Ectodermal cell (in vitro differentiated cells): ENCODE results near the gene LRWD1.
"Not testable (repeated sequence)": the region's sequence is repeated elsewhere in the genome, so short reads cannot be mapped to it uniquely, and the experiment has no call there.

Source experiments
- H3K27ac ChIP-seq: 2 replicates; pipeline ENCODE4 v1.7.0; 2013; ENCODE audit warnings: mild to moderate bottlenecking, low read depth, low read length; ENCODE audit not compliant: insufficient read depth, poor library complexity, severe bottlenecking
- H3K27me3 ChIP-seq: 2 replicates; pipeline ENCODE4 v1.7.0; 2013; ENCODE audit warnings: mild to moderate bottlenecking, low read length; ENCODE audit not compliant: insufficient read depth, control insufficient read depth, poor library complexity, severe bottlenecking
- H3K36me3 ChIP-seq: one replicate; pipeline ENCODE4 v1.7.0; 2013; ENCODE audit warnings: low read length; ENCODE audit not compliant: control insufficient read depth, insufficient read depth
- H3K4me1 ChIP-seq: one replicate; pipeline ENCODE4 v1.7.0; 2013; ENCODE audit warnings: low read length; ENCODE audit not compliant: control insufficient read depth, insufficient read depth
- H3K4me3 ChIP-seq: 2 replicates; pipeline ENCODE4 v1.7.0; 2013; ENCODE audit warnings: low read depth, low read length, control low read depth; ENCODE audit not compliant: insufficient read depth
- H3K9me3 ChIP-seq: 2 replicates; pipeline ENCODE4 v1.7.0; 2013; ENCODE audit warnings: mild to moderate bottlenecking, low read length, moderate library complexity; ENCODE audit not compliant: control insufficient read depth
- WGBS, 2 experiments: methylation state at CpG; one replicate each; pipeline ENCODE4 v1.1.7; 2013; ENCODE audit warnings: missing lambda C conversion rate in 2 of 2; 5-methylcytosine and 5-hydroxymethylcytosine counted together

The LRWD1 gene

DNA sequence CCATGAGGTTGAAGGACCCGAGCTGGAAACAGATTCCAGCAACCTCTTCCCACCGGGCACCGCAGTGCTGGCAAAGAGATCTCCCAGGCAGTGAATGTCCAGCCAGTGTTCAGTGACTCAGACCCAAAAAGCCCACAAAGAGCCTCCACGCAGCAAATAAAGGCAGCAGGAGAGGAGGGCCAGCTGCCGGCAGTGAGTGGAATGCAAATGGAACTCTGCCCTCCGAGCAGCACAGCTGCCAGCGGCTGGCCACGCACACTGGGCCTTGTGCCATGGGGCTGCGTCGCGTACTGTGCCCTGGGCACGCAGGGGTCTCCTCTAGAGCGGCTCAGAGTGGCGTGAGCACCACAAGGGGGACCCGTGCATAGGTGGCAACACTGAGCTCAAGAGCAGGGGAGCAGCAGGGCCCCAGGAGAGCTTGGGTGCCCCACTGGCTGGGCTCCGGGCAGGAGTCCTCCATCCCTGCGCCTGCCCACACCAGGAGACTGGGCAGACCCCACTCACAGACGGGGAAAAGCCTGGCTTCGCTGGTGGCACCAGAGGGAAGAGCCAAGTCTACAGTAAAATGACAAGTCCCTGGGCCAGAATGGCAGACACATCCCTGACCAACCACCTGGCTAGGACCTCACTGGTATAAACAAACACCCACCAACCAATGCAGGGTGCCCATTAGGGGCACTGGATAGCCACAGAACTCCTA, 10.1 kb downstream of the LRWD1 start:
- 88 to 97% methylated on average over 6 of the region's 19 CpGs for WGBS, 2 experiments
- H3K4me1 ChIP-seq, H3K4me3 ChIP-seq, H3K9me3 ChIP-seq, H3K27me3 ChIP-seq, H3K27ac ChIP-seq: not testable (repeated sequence)
- peaks cover 13% of the 10 kb centered on the region for H3K36me3 ChIP-seq

DNA sequence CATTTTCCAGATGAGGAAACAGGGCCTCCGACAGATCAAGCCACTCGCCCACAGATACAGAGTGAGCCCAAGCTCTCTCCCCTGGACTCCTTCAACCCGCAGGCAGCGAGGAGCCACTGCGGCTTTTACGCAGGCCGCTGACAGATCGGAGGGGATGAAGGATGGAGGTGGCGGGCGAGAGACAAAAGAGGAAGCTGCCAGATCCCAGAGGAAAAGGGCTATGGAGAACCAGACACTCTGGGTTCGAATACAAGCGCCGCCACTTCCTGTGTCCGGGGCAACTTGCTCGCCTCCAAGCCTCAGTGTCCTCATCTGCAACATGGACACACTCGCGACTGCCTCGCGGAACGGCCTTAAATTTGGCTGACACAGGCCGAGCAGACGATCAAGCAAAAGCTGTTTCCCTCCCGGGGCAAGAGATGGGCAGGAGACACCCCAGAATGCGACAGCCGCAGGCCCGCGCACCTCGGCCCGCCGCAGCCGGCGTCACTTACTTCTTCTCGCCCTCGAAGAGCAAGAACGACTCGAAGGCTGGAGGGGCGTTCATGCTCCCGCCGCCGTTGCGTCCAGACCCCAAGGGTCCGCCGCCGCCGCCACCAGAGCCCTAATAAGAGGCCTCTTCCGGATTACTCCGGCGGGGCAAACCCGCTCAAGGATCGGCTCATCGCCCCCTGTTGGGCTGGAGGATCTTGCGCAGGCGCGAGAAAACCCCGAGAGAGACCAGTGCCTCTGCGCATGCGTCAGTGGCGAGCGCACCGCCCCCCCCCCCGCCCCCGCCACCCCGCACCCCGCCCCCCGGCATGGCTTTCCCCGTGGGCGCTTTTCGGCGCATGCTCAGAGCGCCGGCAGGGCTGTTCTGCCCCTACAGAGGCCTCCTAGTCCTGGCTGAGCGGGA, 13.8 kb downstream of the LRWD1 start, which contains the start of gene POLR2J:
TSS of gene POLR2J (minus strand) at position 609 of the 895 bp plus-strand sequence. CDS start at position 547, 62 bp downstream.
- 0% methylated on average over 36 to 42 of the region's 72 CpGs for WGBS, 2 experiments
- not testable (repeated sequence) for H3K9me3 ChIP-seq, H3K4me1 ChIP-seq, H3K27ac ChIP-seq, H3K36me3 ChIP-seq, H3K27me3 ChIP-seq
- H3K4me3 ChIP-seq: peak within 1 kb of the TSS; percentile 23

- not testable (repeated sequence) for H3K4me3 ChIP-seq, H3K9me3 ChIP-seq, H3K27ac ChIP-seq, H3K4me1 ChIP-seq, H3K27me3 ChIP-seq, H3K36me3 ChIP-seq
- WGBS, 2 experiments: no CpG with 5 or more reads among the region's 10 CpGs
These were observed 14.4 kb downstream of the LRWD1 start for GRCh38 chr7:102479209-102479584.

GRCh38 chr7:102479982-102480637, 15.3 kb downstream of the LRWD1 start:
- not testable (repeated sequence) for H3K9me3 ChIP-seq, H3K27ac ChIP-seq, H3K4me3 ChIP-seq, H3K4me1 ChIP-seq, H3K36me3 ChIP-seq, H3K27me3 ChIP-seq
- 0 to 3% methylated on average over 5 to 7 of the region's 11 CpGs for WGBS, 2 experiments

DNA sequence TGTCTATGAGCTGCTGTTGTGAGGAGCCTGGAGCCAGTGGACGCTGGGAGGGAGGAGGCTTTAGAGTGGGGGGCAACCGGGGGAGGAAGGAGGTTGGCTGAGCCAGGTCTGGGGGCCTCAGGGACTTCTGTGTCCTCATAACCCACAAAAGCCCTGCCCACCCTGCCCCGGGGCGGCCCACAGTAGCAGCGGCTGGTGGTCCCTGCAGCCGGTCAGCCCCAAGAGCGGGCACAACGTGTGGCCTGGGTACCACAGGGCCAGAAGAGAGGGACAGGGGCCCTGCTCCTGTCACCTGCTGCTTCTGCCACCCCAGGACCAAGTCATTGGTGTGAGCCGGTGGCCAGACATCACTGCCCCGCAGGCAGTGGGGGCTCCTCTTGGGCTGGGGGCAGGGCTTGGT, 17.2 kb downstream of the LRWD1 start:
- not testable (repeated sequence) for H3K27ac ChIP-seq, H3K27me3 ChIP-seq, H3K4me1 ChIP-seq, H3K9me3 ChIP-seq, H3K4me3 ChIP-seq, H3K36me3 ChIP-seq
- no CpG with 5 or more reads among the region's 10 CpGs for WGBS, 2 experiments

DNA sequence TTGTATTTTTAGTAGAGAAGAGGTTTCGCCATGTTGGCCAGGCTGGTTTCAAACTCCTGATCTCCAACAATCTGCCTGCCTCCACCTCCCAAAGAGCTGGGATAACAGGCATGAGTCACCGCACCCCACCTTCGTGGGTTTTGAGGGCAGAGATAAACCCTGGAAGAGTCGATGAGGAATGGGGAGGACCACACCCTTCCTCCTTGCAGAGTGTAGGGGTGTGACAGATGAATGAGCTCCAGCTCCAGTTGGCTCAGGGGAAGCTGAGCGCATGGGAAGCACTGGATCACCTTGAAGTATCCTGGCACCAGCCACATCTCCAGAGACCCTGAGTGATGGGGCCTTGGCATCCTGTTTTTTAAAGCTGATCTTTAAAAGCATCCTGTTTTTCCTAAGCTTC, 19.5 kb downstream of the LRWD1 start:
- H3K27ac ChIP-seq, H3K4me3 ChIP-seq, H3K36me3 ChIP-seq, H3K9me3 ChIP-seq, H3K4me1 ChIP-seq, H3K27me3 ChIP-seq: not testable (repeated sequence)
- WGBS, 2 experiments: no CpG with 5 or more reads among the region's 5 CpGs

DNA sequence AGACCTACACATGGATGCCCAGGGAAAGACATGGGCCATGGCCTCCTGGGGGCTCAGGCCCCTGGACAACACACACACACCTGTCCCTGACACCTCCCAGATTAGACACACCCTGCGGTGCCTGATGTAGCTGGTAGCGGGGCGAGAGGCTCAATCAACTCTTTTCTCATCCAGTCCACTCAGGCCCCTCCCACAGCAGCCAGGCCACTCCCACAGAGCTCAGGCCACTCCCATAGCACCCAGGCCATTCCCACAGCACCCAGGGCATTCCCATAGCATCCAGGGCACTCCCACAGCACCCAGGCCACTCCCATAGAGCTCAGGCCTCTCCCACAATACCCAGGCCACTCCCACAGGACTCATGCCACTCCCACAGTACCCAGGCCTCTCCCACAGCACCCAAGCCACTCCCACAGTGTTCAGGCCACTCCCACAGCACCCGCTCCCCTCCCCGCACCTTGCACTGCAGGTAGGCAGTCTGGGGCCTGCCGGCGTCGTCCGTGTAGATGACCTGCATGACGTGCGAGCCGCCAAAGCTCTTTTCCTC, 25.8 kb downstream of the LRWD1 start:
- not testable (repeated sequence) for H3K4me3 ChIP-seq, H3K27me3 ChIP-seq, H3K9me3 ChIP-seq, H3K4me1 ChIP-seq, H3K27ac ChIP-seq, H3K36me3 ChIP-seq
- WGBS, 2 experiments: 68 to 87% methylated on average over 3 of the region's 12 CpGs

GRCh38 chr7:102493220-102493935, 28.6 kb downstream of the LRWD1 start:
- not testable (repeated sequence) for H3K27me3 ChIP-seq, H3K36me3 ChIP-seq, H3K9me3 ChIP-seq, H3K27ac ChIP-seq, H3K4me1 ChIP-seq, H3K4me3 ChIP-seq
- WGBS, 2 experiments: no CpG with 5 or more reads among the region's 33 CpGs

- H3K27me3 ChIP-seq, H3K4me3 ChIP-seq: not testable (repeated sequence)
- 43 to 58% methylated on average over 2 to 4 of the region's 15 CpGs for WGBS, 2 experiments
These were observed 29.2 kb downstream of the LRWD1 start for GRCh38 chr7:102494026-102494425.

More at GRCh38 chr7:102494026-102494425, 29.2 kb downstream of the LRWD1 start:
- not testable (repeated sequence) for H3K27ac ChIP-seq, H3K36me3 ChIP-seq, H3K4me1 ChIP-seq, H3K9me3 ChIP-seq
